HG03097 (cell line): ENCODE results near the gene SOS1.

ENCODE experiments used
- ATAC-seq: cut with Tn5 transposase; IDR thresholded peaks from one replicate; pipeline ENCODE4 v1.9.1; 2021; ENCODE audit not compliant: unreplicated experiment, low FRiP score

Gene SOS1

DNA sequence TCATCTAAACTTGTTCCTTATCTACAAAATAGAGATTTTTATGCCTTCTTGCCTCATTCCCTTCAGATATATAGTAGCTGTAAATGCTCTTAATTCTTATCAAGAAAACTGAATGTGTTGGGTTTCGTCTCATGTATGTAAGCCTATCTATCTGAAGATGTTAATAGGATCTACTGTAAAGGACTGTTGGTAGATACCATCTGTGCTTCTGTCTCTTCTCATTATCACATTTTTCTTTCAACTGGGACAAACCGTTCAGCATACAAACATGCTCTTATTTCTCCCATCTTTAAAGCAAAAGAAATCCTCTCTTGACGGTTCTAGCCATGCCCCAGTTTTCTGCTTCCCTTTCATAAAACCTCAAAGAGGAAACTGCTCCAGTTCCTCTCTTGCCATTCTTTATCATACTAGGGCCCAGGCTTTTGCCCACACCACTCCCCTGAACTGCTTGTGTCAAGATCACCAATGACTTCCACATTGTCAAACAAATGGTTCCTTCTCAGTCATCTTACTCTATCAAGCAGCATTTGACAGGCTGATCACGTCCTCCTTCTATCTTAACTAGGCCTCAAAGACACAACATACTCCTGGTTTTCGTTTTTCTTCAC lies 142.5 kb downstream of the SOS1 start:
- no peak for ATAC-seq

DNA sequence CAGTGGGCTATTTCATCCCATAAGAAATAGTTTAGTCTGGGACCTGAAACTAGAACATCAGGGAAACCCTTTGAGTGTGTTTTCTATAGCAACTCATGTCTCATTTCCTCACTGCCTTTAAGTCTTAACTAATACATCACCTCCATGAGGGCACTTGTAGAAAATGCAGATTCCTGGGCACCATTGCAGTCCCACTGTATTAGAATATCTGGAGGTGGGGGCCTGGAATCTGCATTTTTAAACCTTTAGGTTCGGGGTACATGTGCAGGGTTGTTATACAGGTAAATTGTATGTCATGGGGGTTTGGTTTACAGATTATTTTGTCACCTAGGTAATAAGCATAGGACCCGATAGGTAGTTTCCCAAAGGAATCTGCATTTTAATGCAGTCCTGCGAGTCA lies 143.8 kb downstream of the SOS1 start:
- ATAC-seq, result no peak

DNA sequence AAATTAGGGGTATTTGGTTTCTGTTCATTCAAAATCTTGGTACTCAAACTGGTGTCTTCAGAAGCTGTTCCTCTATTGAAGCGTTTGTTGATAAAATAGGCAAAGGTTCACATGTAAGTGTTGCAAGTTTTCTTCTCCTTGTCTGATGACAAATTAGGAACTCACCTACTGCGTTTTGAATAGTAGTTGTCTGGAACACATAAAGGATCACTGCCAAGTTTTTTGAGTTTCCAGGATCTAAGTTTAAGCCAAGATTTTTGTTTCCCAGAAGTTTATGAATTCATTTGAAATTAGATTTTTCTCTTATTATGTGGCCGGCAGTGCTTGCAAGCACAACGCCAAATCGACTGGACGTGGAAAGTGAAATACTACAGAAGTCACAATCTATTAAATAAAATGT lies 145.8 kb downstream of the SOS1 start:
- no peak for ATAC-seq

DNA sequence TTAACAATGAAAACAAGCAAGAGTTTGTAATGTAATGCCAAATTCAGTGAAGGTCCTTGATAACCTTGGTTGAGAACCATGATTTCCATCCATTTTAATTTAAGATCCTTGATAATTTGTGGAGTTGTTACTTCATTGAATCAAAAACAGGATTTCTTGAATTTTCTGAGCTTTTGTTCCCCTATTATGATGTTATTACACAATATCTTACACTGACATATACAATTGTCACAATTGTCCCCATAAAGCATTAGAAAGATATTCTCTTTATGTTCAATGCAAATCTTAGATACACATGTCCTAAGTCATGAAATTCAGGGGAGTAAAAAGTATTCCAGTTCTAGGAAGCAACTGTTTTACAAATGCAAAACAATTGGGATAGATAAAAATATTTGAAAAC lies 147.6 kb downstream of the SOS1 start:
- ATAC-seq, result no peak

DNA sequence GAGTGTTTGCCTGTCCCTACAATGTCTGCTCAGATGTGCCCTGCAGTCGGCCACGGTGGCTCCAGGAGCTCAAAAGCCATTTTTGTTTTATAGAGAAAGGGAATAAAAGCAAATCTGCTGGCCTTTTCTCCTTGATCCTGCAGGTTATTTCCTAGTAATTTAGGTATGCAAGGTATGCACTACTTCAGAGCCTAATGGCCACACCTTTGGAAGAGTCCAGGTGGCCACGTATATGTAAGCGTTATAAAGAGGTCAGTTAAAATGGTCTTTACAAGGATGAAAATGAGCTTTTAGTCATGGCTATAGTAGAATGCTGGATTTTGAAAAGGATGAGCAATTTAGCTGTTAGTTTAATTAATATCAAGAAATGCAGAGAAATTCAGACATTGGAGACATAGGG lies 149.5 kb downstream of the SOS1 start:
- ATAC-seq, result no peak

DNA sequence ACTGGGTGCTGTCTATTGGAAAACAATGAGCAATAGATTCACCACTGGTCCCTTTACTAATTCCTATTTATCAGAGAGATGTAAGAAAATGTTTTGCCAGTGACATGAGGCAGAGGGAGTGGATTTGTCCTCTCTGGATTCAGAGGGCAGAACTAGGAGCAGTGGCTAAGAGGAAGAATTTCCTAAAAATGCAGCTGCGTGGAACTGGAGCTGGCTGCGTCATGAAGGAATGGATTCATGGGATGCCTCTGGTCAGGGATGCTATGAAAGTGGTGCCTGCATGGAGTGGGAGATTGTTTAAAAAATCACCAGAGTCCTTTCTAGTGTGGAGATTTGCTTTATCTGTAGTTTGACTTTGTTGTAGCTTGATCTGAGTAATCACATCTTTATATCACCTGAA lies 152.8 kb downstream of the SOS1 start:
- no peak for ATAC-seq

DNA sequence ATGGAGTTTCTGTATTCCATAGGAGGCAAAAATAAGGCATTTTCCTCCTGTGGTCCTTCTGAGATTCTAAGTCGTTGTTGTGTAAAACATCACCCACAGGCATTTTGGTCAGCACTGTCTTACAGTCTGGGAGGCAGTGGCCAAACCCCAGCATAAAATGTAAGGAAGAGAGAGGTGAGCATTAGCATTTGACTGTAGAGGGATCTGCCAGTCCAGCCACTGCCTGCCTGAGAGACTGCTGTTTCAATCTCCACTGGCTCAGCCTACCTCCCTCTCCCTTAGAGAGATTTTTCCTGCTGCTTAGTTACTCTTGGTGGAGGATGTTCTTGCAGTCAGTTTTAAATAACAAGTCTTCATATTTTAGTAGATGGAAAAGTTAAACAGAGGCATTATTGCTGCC lies 154.2 kb downstream of the SOS1 start:
- ATAC-seq, result no peak

DNA sequence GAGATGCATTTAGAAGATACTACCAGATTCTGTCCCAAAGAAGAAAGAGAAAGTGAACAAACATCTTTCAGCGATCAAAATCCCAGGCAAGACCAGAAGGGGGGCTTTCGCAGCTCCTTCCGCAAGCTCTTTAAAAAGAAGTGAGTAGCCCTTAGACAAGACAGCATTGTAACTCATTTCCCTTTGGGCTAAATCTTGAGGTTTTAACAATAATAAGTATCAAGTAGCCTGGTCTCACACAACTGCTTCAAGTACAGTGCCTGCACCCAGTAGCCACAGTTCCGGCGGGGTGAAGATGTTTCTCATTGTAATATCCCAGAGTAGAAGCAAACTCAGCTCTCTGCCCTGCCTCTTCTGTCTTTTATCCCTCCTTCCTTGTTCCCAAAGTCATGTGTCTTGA lies 154.8 kb downstream of the SOS1 start:
- ATAC-seq, result no peak

DNA sequence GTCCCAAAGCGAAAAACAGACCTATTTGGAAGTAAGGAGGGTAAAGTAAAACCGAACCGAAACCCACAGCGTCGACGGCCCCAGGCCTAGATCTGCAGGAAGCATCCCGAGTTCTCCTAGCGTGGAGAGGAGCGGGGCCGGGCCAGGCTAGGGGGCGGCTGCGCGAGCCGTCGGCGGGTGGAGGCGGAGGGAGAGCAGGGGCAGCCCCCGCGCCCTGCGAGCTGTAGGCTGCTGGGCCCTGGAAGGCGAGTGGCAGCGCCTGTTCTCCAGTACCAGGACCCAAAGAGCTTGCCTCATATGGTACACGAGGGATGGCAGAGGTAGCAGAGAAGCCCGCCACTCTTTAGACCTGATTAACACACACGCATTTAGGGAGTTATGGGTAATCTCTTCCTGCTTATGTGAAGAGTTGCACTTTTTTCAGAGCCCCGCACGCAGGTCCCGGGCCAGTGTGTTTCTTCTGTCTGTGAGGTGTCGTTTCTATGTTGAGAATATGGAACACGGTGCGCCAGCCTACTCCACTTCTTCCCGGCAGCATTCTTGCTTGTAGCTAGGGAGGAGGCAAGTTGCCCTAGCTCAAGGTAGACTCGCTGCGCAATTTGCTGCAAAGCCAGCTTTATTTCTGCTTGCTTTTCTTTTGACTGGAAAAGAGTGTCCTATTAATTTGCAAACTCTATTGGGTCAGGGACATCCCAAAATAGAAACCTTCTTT lies 160.1 kb downstream of the SOS1 start:
- ATAC-seq, result no peak

DNA sequence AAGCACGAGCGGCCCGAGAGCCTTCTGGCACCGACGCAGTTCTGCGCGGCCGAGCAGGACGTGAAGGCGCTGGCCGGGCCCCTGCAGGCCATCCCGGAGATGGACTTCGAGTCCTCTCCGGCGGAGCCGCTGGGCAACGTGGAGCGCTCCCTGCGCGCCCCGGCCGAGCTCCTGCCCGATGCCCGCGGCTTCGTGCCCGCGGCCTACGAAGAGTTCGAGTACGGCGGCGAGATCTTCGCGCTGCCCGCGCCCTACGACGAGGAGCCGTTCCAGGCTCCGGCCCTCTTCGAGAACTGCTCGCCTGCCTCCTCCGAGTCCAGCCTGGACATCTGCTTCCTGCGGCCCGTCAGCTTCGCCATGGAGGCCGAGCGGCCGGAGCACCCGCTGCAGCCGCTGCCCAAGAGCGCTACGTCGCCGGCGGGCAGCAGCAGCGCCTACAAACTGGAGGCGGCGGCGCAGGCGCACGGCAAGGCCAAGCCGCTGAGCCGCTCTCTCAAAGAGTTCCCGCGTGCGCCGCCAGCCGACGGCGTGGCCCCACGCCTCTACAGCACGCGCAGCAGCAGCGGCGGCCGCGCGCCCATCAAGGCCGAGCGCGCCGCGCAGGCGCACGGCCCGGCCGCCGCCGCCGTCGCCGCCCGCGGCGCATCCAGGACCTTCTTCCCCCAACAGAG lies 160.8 kb downstream of the SOS1 start:
- no peak for ATAC-seq

DNA sequence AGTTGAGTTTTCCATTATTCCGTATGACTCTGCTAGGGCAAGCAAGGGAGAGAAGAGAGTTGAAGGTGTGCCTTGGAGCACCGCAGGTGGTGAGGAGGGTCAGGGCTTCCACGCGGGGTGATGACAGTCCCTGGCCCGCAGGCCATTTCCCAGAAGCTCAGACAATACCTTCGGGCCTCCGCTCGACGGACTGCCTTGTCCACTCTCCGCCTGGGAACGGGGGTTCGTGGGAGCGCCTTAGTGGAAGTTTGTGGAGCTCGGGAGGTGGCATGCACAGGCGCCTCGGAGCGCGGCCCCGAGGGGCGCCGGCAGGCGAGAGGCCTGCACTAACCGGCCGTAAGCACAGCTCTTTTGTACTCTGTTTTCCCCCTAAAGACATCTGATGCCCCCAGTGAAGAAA lies 161.4 kb downstream of the SOS1 start:
- no peak for ATAC-seq

DNA sequence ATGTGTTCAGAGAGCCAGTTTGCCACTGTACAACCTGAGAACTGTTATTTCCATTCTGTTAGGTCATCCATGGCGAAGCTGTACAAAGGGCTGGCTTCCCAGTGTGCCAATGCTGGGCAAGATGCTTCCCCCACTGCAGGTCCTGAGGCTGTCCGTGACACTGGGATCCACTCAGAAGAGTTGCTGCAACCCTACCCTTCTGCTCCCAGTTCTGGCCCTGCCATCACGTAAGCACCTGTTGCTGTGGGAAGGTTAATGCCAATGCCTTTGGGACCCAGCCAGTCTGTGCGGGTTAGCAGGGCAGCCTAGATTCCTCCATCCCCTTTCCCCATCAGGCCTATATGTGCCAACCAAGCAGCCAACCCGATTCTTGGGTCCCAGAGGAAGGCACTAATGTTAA lies 162.9 kb downstream of the SOS1 start:
- no peak for ATAC-seq

DNA sequence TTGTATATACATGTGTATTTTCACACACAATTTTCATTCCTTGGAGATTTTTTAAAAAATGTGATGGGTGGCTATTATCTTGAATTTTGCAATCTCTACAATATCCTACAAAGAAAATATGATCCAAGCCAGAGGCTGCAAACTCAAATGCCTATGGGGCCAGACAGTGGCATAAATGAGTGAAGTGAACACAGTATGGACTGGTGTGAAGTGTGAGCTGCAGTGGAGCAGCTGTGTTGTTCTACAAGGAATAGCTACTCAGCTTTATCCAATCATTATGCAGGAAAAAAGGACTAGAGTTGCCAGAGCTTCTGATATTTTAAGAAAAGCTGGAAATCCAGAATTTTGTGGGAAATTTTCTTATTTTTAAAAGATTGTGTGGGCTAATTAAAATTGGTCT lies 169.1 kb downstream of the SOS1 start:
- no peak for ATAC-seq

DNA sequence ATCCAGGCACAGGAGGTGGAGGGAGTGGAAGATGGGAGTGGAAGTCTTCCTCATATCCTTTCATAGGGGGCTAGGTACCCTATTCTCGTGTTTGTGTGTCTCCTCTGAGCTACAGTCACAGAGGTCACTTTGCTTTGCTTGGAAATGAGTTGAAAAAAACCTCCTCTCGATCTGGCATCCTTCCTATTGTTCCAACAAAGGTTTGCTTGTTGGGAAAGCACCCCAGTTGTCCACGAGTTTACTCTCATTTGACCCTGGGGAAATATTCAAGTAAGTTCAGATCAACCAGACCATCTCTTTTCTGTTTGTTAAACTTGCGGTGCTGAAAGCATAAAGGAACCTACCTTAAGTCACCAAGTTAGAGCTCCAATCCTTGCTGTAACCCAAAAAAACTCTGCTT lies 171.9 kb downstream of the SOS1 start:
- ATAC-seq, result no peak

DNA sequence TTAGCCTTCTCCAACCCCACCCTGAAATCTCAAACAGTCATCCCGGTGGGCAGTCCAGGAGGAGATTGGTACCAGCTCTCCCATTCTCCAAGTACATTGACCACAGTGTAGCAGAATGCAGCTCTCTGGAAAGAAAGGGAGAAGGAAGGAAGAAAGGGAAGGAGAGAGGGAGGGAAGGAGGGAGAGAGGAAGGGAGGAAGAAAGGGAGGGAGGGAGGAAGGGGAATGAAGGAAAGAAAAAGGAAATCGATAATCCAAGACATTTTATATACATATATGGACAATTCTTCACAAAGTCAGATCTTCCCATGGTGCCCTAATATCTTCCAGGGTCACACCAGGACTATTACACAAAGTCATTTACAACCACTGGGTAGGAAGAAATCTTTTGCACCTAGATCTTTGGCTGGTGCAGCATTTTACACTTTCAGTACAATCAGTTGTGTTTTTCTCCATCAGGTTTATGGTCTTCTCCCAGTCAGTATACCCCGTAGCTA lies 172.4 kb downstream of the SOS1 start:
- ATAC-seq, result no peak

DNA sequence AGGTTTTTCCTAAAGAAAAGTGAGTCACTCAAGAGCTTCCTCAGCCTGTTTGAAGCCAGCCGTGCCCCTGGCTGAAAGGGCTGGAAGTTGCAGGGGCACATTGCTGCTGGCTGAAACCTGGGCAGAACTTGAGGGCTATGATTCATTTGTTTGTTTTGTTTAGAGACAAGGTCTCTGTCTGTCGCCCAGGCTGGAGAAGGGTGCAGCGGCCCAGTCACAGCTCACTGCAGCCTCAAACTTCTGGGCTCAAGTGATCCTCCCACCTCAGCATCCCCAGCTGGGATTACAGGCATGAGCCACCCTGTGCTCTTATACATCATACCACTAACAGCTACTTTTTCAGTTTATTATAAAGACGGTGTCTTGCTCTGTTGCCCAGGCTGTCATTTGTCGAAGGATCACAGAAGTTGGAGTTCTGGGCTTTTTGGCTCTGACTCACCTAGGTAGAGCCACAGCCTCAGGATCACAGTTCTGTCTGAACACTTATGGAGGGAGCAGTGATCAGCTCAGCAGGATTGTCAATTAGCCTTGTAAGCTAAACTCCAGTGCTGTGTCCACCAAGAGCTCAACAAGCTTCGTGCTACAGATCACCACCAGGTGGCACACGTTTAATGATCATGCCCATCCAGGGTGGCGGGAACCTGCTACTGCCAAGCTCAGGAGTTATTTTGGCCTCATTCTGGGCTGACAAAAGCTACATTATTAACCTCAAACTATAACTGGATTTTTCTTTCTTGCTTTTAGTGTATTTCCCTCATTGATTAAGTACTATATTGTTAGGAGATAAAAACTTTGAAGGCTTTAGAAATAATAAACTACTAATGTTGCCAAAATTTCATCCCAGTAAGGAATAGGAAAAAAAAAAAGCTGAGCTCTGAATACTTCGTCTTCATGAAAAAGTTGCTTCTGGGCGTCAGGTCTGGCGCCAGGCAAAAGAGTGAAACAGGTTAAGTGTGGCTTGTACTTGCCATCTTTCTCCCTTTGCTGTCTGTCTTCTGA lies 173.3 kb downstream of the SOS1 start:
- ATAC-seq, result no peak

DNA sequence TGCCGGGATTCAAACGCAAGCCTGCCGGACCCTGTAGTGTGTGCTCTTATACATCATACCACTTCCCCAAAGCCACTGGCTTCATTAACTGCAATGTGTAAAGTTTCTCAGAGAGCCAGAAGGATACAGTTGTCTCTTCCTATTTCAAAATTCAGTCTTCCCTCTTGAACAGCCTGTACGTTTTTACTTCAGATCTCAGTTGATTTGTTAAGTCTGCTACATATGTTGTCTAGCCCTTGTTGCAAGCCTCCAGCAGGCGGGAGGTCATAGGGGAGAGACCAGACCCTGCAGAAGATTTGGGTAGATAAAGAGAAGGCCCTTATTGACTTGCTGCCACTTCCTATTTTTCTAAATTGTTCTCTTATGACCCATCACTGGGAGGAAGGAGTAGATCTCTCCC lies 174.9 kb downstream of the SOS1 start:
- ATAC-seq, result no peak

DNA sequence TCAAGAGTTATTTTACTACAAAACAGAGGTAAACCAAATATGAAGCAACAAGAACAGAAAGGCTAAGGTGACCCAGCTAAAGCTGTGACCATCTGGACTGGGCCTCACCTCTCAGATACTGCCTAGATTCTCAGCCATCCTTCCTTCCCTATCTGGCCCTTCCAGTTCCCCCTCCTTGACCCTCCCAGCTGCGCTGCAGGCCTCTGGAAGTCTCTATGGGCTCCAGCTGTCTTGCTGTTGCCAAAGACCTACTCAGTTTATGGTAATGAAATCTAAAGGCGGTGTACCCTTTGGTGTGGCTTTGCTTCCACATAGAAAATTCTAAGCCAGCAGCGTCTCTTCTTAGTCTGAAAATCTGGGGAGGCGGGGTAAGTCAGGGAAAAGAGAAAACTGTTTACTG lies 175.5 kb downstream of the SOS1 start:
- ATAC-seq, result no peak

DNA sequence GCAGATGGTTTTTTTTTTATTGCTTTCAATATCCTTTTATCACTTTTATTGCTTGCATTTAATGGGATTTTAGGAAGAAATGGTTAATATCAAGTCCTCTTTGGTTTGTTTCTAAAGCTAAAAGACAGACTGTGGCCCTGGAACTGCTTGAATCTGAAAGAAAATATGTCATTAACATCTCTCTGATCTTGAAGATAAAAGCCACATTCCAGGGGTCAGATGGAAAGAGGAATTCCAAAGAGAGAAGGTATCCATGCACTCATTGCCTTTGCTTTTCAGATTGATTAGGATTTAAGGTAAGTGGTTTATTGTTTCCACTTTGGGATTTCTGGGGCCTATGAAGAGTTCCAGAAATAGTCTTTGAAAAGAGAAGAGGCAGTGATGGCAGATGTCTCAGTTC lies 177.1 kb downstream of the SOS1 start:
- no peak for ATAC-seq

DNA sequence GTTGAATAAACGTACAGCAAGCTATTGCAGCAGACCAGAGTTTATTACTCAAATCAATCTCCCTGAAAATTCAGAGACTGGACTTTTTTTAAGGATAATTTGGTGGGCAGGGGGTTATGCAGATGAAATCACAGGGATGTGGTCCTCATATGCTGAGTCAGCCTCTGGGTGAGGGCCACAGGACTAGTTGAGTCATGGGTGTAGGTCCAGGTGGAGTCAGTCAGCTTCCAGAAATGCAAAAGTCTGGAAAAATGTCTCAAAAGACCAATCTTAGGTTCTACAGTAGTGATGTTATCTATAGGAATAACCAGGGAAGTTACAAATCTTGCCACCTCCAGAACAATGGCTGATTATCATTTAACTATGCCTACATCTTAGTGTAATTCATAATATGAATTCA lies 180.1 kb downstream of the SOS1 start:
- no peak for ATAC-seq

DNA sequence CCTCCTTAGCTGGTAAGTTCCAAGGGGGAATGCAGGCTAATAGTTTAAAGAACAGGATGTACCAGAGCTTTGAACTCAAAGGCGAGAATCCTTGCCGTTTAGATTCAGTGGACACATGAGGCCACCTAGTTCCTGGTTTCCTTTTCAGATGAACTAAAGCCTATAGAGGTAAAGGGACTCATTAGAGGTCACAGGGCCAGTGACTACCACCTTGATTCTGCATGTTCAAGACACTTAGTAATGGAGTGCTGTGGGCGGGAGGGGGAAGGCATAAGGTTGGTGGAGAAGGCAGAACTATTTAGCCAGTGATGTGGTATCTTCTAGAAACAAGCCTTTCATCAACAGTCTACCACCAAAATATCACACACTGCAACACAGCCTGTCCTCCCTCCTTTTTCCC lies 183.3 kb downstream of the SOS1 start:
- ATAC-seq, result no peak
